GM10847 (cell line): ENCODE results near the gene EEF2K.

ENCODE experiments used
- POLR2A ChIP-seq: IDR thresholded peaks from 2 replicates; pipeline ENCODE4 v1.6.1; 2011; ENCODE audit not compliant: insufficient read length; ENCODE audit errors: extremely low read depth

EEF2K gene

GRCh38 chr16:22217890-22218730 is 12.0 kb downstream of the EEF2K start:
- no peak for TF ChIP-seq POLR2A

GRCh38 chr16:22219389-22220068 is 13.5 kb downstream of the EEF2K start:
- TF ChIP-seq POLR2A, result no peak

- TF ChIP-seq POLR2A, result no peak
Observed at GRCh38 chr16:22220069-22220440, 14.0 kb downstream of the EEF2K start.

DNA sequence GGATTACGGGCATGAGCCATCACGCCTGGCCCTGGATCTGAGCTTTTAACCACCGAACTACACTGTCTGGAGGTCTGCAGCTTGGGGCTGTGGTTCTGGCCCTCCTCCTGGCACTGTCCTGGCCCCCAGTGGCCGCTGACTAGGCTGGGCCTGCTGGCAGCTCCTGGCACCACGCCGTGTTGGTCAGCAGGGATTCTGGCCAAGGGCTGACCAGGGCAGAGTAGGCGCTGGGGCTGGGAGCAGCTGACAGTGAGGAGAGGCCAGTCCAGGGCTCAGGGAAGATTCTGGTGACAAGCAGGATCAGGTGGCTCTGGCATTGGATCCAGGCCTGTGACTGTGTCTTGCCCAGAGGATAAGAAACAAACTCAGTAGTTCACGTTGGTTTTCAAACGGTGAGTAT is 14.6 kb downstream of the EEF2K start:
- TF ChIP-seq POLR2A, result no peak

DNA sequence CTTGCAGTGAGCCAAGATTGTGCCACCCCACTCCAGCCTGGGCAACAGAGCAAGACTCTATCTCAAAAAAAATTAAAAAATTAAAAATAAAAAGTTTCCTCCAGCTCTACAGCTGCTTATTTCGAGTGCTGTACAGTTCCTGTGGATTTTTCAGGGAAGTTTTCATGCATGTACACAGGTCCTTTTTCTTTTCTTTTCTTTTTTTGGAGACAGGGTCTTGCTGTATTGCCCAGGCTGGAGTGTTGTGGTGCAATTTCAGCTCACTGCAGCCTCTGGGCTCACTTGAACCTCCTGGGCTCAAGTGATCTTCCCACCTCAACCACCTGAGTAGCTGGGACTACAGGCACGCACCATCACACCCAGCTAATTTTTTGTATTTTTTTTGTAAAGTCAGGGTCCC is 15.9 kb downstream of the EEF2K start:
- no peak for TF ChIP-seq POLR2A

- TF ChIP-seq POLR2A, result no peak
Observed at GRCh38 chr16:22222998-22223397, 16.9 kb downstream of the EEF2K start.

DNA sequence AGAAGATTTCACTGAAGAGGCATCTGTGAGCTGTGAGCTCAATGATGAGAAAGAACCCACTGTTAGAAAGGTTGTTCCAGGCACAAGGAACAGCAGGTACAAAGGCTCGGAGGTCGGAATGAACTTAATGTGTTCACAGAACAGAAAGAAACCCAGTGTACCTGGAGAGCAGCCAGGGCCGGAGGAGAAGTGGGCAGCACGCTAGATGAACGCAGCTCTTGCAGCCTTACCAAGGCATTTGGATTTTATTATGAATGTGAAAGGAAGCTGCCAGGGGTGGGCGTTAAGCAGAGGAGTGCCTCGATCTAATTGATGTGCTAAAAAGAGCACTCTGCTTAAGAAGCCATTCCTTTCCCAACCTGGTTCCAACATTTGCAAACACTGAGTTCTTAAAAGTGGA is 19.0 kb downstream of the EEF2K start:
- TF ChIP-seq POLR2A, result no peak

- TF ChIP-seq POLR2A, result no peak
Observed at GRCh38 chr16:22229889-22230288, 23.8 kb downstream of the EEF2K start.

DNA sequence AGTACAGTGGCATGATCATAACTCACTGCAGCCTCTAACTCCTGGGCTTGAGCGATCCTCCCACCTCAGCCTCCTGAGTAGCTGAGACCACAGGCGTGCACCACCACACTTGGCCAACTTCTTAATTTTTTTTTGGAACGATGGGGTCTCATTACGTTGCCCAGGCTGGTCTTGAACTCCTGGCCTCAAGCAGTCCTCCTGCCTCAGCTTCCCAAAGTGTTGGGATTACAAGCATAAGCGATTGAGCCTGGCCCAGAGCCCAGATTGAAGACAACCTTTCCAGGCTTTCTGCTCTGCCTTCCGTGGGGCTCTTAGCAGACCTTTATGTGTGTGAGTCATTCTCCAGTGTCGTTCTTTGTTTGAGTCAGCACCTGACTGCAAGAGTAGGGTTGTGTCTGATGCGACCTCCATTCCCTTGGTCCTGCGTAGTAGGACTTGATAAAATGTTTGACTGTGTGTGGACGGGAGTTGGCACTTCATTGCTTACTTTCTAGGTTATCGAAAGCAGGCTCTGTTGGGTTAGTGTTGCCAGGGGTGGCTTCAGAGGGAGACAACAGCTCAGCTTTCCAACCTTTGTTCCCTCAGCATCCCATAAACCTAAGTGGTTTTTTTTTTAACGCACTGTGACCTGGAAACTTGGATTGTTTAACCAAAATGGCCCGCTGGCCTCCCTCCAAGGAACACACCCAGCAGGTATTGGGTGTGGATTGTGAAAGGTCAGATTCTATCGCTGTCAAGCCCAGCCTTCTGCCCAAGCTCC is 26.4 kb downstream of the EEF2K start:
- no peak for TF ChIP-seq POLR2A

GRCh38 chr16:22233037-22233372 is 26.9 kb downstream of the EEF2K start:
- no peak for TF ChIP-seq POLR2A

DNA sequence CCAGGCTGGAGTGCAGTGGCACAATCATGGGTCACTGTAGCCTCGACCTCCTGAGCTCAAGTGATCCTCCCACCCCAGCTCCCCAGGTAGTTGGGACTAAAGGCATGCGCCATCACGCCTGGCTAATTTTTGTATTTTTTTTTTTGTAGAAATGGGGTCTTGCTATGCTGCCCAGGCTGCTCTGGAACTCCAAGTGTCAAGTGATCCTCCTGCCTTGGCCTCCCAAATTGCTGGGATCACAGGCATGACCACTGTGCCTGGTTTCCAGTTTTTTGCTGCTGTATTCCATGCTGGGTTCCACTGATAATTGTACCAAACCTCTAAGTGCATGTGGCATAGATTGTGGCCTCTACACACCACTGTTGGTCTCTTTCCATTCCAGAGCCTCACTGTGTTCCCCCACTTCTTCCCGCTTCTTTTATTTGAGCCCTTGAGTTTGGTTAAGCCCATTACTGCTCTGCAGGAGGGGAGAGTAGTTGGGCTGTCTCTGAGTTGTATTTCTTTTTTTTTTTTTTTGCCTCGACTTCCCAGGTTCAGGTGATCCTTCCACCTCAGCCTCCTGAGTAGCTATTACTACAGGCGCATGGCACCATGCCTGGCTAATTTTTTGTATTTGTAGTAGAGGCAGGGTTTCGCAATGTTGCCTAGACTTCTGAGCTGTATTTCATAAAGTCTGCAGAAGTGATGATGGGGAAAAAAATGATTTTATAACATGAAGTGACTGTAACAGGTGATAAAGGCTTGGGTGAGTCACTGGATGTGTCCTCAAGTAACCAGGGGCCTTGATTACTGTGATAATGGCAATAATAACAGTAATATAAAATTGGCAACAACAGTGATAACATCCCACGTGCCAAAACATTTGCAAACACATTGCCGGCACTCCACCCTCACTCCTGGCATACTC is 30.0 kb downstream of the EEF2K start:
- TF ChIP-seq POLR2A, result no peak

GRCh38 chr16:22239131-22239805 is 33.2 kb downstream of the EEF2K start:
- no peak for TF ChIP-seq POLR2A

- no peak for TF ChIP-seq POLR2A
Observed at GRCh38 chr16:22240023-22240710, 34.1 kb downstream of the EEF2K start.

- no peak for TF ChIP-seq POLR2A
Observed at GRCh38 chr16:22250522-22250921, 44.4 kb downstream of the EEF2K start.

GRCh38 chr16:22252317-22252716 is 46.2 kb downstream of the EEF2K start:
- TF ChIP-seq POLR2A, result no peak
